Right lobe of liver (tissue), 6 donors: ENCODE results near the gene SCAMP4. TPM values are rescaled to one million over a fixed set of nuclear protein-coding genes. Genes with fewer than 3 reads are reported as not detected.
A peak's percentile ranks its signal among the peaks of the same experiment; 100 is the strongest.

Source experiments
- ATAC-seq, 4 donors: fragments of 200-7000 bp; cut with Tn5 transposase; one replicate each; pipeline ENCODE4 v1.9.1; 2020; ENCODE audit warnings: mild to moderate bottlenecking in 4 of 4, moderate library complexity in 4 of 4
- DNase-seq, 3 donors: peaks; one replicate each; pipeline ENCODE4 v3.0.0-alpha.2; 2020
- H3K27ac ChIP-seq, 3 donors: fragments of 200-600 bp; one replicate each; pipeline ENCODE4 v1.8.0; 2022
- H3K27me3 ChIP-seq, 2 donors: fragments of 200-600 bp; one replicate each; pipeline ENCODE4 v1.8.0; 2022
- H3K36me3 ChIP-seq, 4 donors: fragments of 200-600 bp; sonication (generic) in 1 of 4; one replicate each; pipeline versions ENCODE4 v1.5.1 to v1.8.0; 2017 to 2022; ENCODE audit warnings: control low read depth in 1 of 4
- H3K4me1 ChIP-seq, 4 donors: fragments of 200-600 bp; sonication (generic) in 1 of 4; one replicate each; pipeline versions ENCODE4 v1.5.1 to v1.8.0; 2017 to 2022; ENCODE audit warnings: control low read depth in 1 of 4
- H3K4me3 ChIP-seq, 3 donors: fragments of 200-600 bp; one replicate each; pipeline ENCODE4 v1.8.0; 2022
- H3K9me3 ChIP-seq, 4 donors: fragments of 200-600 bp; sonication (generic) in 1 of 4; one replicate each; pipeline versions ENCODE4 v1.5.1 to v1.8.0; 2017 to 2022; ENCODE audit warnings: control low read depth in 1 of 4
- CTCF ChIP-seq, 4 donors: fragments of 200-600 bp in 3 of 4; fragments of 450-650 bp in 1 of 4; IDR thresholded peaks; one replicate each; pipeline versions ENCODE4 v1.5.1 to v1.8.0; 2016 to 2022; ENCODE audit warnings: antibody characterized with exemption in 4 of 4, mild to moderate bottlenecking in 2 of 4
- POLR2A ChIP-seq: fragments of 450-650 bp; IDR thresholded peaks from one replicate; pipeline ENCODE4 v1.6.1; 2017; ENCODE audit warnings: antibody characterized with exemption, mild to moderate bottlenecking
- WGBS: methylation state at CpG from one replicate; pipeline ENCODE4 v1.1.6; 2018; ENCODE audit warnings: low coverage, low lambda C conversion rate; ENCODE audit not compliant: insufficient coverage; ENCODE audit errors: missing lambda C conversion rate; 5-methylcytosine and 5-hydroxymethylcytosine counted together
- intact Hi-C, 2 donors: fragments of 100-400 bp; cut with DNase I; formaldehyde crosslinking; loops; one replicate each; pipeline versions ENCODE4 v1.11.2 to v1.14.1; 2022
- total RNA-seq, 6 experiments: library from RNA; depleted of rRNA in 2 of 6; stranded (reverse); fragments of >200 nt in 2 of 6; fragmentation: NEBNext Ultra II Directional in 3 of 6; extraction: Animal tissue kit (Norgen Biotek cat#: 25700) in 3 of 6; gene quantifications; one replicate each; pipeline versions ENCODE4 v1.1.0 to v1.2.4, GENCODE V29; 2016 to 2023
- donor health status: DM: no; HTN: yes; CAD: no.
- donor health status: DM: no; HTN: no; CAD: no.
- donor health status: DM: no; HTN: no; CAD: no.
- donor health status: DM: no; HTN: yes; CAD: no.
- donor health status: DM: no; HTN: yes; CAD: no.

Gene SCAMP4
- total RNA-seq, 6 experiments from 2014 or later = 22.1 to 60.6 (median 24.4) TPM

- intact Hi-C loops = no loop called here
- H3K27me3 ChIP-seq = no peaks in the 10 kb centered on the region
- 100% methylated on average over 2 of the region's 49 CpGs for WGBS
- DNase-seq = no peak
- H3K4me3 ChIP-seq = no peak overlapping the region
- no peak for ATAC-seq
- H3K27ac ChIP-seq = no peak overlapping the region
- H3K4me1 ChIP-seq = no peaks in the 10 kb centered on the region
- TF ChIP-seq POLR2A = no peak
- H3K36me3 ChIP-seq = no peaks in the 10 kb centered on the region
- H3K9me3 ChIP-seq = no peaks in the 10 kb centered on the region
Measured at GRCh38 chr19:1969176-1970002, 64.2 kb downstream of the SCAMP4 start.

GRCh38 chr19:1970003-1970805 lies 65.0 kb downstream of the SCAMP4 start:
- WGBS = no CpG with 5 or more reads among the region's 38 CpGs
- Histone ChIP-seq H3K4me1 (no peaks in the 10 kb centered on the region), H3K27me3 (no peaks in the 10 kb centered on the region), H3K9me3 (no peaks in the 10 kb centered on the region), H3K36me3 (no peaks in the 10 kb centered on the region), H3K4me3 (no peak overlapping the region), H3K27ac (no peak overlapping the region)
- no peak for ATAC-seq
- no peak for TF ChIP-seq POLR2A
- no peak for TF ChIP-seq CTCF (IDR thresholded peaks at IDR 0.05)
- DNase-seq = peak in 1 of 3 donors; percentile 54
- intact Hi-C loops = no loop called here

GRCh38 chr19:1970806-1971502 lies 65.8 kb downstream of the SCAMP4 start:
- H3K9me3 ChIP-seq = no peaks in the 10 kb centered on the region
- H3K27ac ChIP-seq = no peak overlapping the region
- 75% methylated on average over 2 of the region's 27 CpGs for WGBS
- no peak for DNase-seq
- no peaks in the 10 kb centered on the region for H3K4me1 ChIP-seq
- no peak overlapping the region for H3K4me3 ChIP-seq
- no peaks in the 10 kb centered on the region for H3K36me3 ChIP-seq
- TF ChIP-seq POLR2A = no peak
- no peak for TF ChIP-seq CTCF (IDR thresholded peaks at IDR 0.05)
- intact Hi-C loops = no loop called here
- ATAC-seq = peak in 1 of 4 donors; percentile 21
- H3K27me3 ChIP-seq = no peaks in the 10 kb centered on the region

- WGBS = no CpG with 5 or more reads among the region's 28 CpGs
- Histone ChIP-seq H3K4me1 (no peaks in the 10 kb centered on the region), H3K27ac (no peak overlapping the region), H3K9me3 (no peaks in the 10 kb centered on the region), H3K36me3 (peaks cover 0 to 7% (median under 1%) of the 10 kb centered on the region in 4 donors), H3K27me3 (no peaks in the 10 kb centered on the region), H3K4me3 (no peak overlapping the region)
- DNase-seq = no peak
- TF ChIP-seq CTCF (IDR thresholded peaks at IDR 0.05) = no peak
- TF ChIP-seq POLR2A = no peak
- intact Hi-C loops = no loop called here
- ATAC-seq = no peak
Measured at GRCh38 chr19:1974381-1975161, 69.4 kb downstream of the SCAMP4 start.
